ENCODE results near the gene UBALD2. TPM values are rescaled to one million over a fixed set of nuclear protein-coding genes. Genes with fewer than 3 reads are reported as not detected.

UBALD2 gene
- total and polyA plus RNA-seq, 2 of the 8 experiments (the other 6 are each of a cell fraction or from before 2014, with no cell fraction given) = 17.8 to 22.6 TPM

DNA sequence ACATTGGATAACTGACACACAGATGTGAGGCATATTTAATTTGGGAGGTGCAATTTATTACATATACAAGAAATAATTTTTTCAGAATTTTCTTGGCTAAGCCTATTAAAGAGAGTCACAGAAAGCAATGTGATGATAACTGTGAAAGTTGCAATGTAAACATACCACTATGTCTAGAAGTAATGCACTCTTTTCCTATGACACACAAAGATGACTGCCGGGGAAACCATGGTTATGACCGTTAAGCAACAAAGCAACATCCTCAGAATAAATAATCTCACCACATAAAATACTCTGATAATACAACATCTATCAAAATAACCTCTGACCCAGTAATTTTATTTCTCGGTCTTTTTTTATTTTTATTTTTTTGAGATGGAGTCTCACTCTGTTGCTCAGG, 53.4 kb downstream of the UBALD2 start (continued):
- TF ChIP-seq SIN3A (conservative IDR thresholded peaks at IDR 0.05 in 1 of 2, IDR thresholded peaks at IDR 0.05 in 1 of 2; ENCODE audit: low read depth in 1 of 2, low read length in 2 of 2) = no peak
- TF ChIP-seq HDAC6 (IDR thresholded peaks at IDR 0.05; ENCODE audit: low read depth, low read length) = no peak
- no peak for TF ChIP-seq CHD2 (IDR thresholded peaks at IDR 0.05; ENCODE audit: low read length)
- TF ChIP-seq CEBPB (IDR thresholded peaks at IDR 0.05; ENCODE audit: low read depth, low read length) = no peak

Small RNA genes lying within 50 kb of the gene (small RNA-seq; reads per million reads assigned to genes)
- gene RF00019 (ENCODE audit: insufficient read depth) = not detected

Other genes with a start within 250 kb of the UBALD2 start
- gene EVPL, start 238.0 kb upstream of the UBALD2 start, total RNA-seq (2021; fragmentation: NEBNext Ultra II Directional; extraction: Animal tissue kit (Norgen Biotek cat#: 25700)) = 0.75 and 0.99 TPM in 2 replicates
- gene EVPL, start 238.0 kb upstream of the UBALD2 start, polyA plus RNA-seq (2011; rRNA removed) = 0.20 and 0.35 TPM in 2 replicates
- 83.5 and 84.6 TPM in 2 replicates for gene SRP68, start 192.8 kb upstream of the UBALD2 start, total RNA-seq (2021; fragmentation: NEBNext Ultra II Directional; extraction: Animal tissue kit (Norgen Biotek cat#: 25700))
- 50.0 and 57.7 TPM in 2 replicates for gene SRP68, start 192.8 kb upstream of the UBALD2 start, polyA plus RNA-seq (2011; rRNA removed)
- 0.86 and 1.0 TPM in 2 replicates for gene GALR2, start 190.6 kb upstream of the UBALD2 start, total RNA-seq (2021; fragmentation: NEBNext Ultra II Directional; extraction: Animal tissue kit (Norgen Biotek cat#: 25700))
- 2.2 and 2.5 TPM in 2 replicates for gene GALR2, start 190.6 kb upstream of the UBALD2 start, polyA plus RNA-seq (2011; rRNA removed)
- gene ZACN, start 186.2 kb upstream of the UBALD2 start, total RNA-seq (2021; fragmentation: NEBNext Ultra II Directional; extraction: Animal tissue kit (Norgen Biotek cat#: 25700)) = 0.26 TPM in 1 of 2 replicates, not detected in the other
- gene ZACN, start 186.2 kb upstream of the UBALD2 start, polyA plus RNA-seq (2011; rRNA removed) = not detected in 2 replicates
- 92.6 and 95.3 TPM in 2 replicates for gene EXOC7, start 161.6 kb upstream of the UBALD2 start, total RNA-seq (2021; fragmentation: NEBNext Ultra II Directional; extraction: Animal tissue kit (Norgen Biotek cat#: 25700))
- 77.1 and 83.3 TPM in 2 replicates for gene EXOC7, start 161.6 kb upstream of the UBALD2 start, polyA plus RNA-seq (2011; rRNA removed)
- gene FOXJ1, start 124.1 kb upstream of the UBALD2 start, total RNA-seq (2021; fragmentation: NEBNext Ultra II Directional; extraction: Animal tissue kit (Norgen Biotek cat#: 25700)) = 4.9 and 5.4 TPM in 2 replicates
- gene FOXJ1, start 124.1 kb upstream of the UBALD2 start, polyA plus RNA-seq (2011; rRNA removed) = 4.6 and 4.7 TPM in 2 replicates
- 13.4 and 14.9 TPM in 2 replicates for gene RNF157, start 24.9 kb upstream of the UBALD2 start, total RNA-seq (2021; fragmentation: NEBNext Ultra II Directional; extraction: Animal tissue kit (Norgen Biotek cat#: 25700))
- gene RNF157, start 24.9 kb upstream of the UBALD2 start, polyA plus RNA-seq (2011; rRNA removed) = 16.7 and 20.2 TPM in 2 replicates
- 2.8 and 3.2 TPM in 2 replicates for gene QRICH2, start 42.9 kb downstream of the UBALD2 start, total RNA-seq (2021; fragmentation: NEBNext Ultra II Directional; extraction: Animal tissue kit (Norgen Biotek cat#: 25700))
- 3.8 and 4.9 TPM in 2 replicates for gene QRICH2, start 42.9 kb downstream of the UBALD2 start, polyA plus RNA-seq (2011; rRNA removed)
- 42.8 and 54.2 TPM in 2 replicates for gene PRPSAP1, start 88.6 kb downstream of the UBALD2 start, total RNA-seq (2021; fragmentation: NEBNext Ultra II Directional; extraction: Animal tissue kit (Norgen Biotek cat#: 25700))
- 32.0 and 42.5 TPM in 2 replicates for gene PRPSAP1, start 88.6 kb downstream of the UBALD2 start, polyA plus RNA-seq (2011; rRNA removed)
- gene SPHK1, start 119.3 kb downstream of the UBALD2 start, total RNA-seq (2021; fragmentation: NEBNext Ultra II Directional; extraction: Animal tissue kit (Norgen Biotek cat#: 25700)) = 2.4 and 2.6 TPM in 2 replicates
- 2.4 and 4.6 TPM in 2 replicates for gene SPHK1, start 119.3 kb downstream of the UBALD2 start, polyA plus RNA-seq (2011; rRNA removed)
- 63.0 and 65.6 TPM in 2 replicates for gene UBE2O, start 187.8 kb downstream of the UBALD2 start, total RNA-seq (2021; fragmentation: NEBNext Ultra II Directional; extraction: Animal tissue kit (Norgen Biotek cat#: 25700))
- 24.4 and 34.1 TPM in 2 replicates for gene UBE2O, start 187.8 kb downstream of the UBALD2 start, polyA plus RNA-seq (2011; rRNA removed)
- not detected in 2 replicates for gene AANAT, start 202.3 kb downstream of the UBALD2 start, total RNA-seq (2021; fragmentation: NEBNext Ultra II Directional; extraction: Animal tissue kit (Norgen Biotek cat#: 25700))
- 0.53 and 1.1 TPM in 2 replicates for gene AANAT, start 202.3 kb downstream of the UBALD2 start, polyA plus RNA-seq (2011; rRNA removed)
- 25.9 and 26.2 TPM in 2 replicates for gene RHBDF2, start 236.1 kb downstream of the UBALD2 start, total RNA-seq (2021; fragmentation: NEBNext Ultra II Directional; extraction: Animal tissue kit (Norgen Biotek cat#: 25700))
- 21.2 and 27.9 TPM in 2 replicates for gene RHBDF2, start 236.1 kb downstream of the UBALD2 start, polyA plus RNA-seq (2011; rRNA removed)

Measured in H1 (cell line).